Upper lobe of left lung (tissue), 4 donors: ENCODE measurements around the gene CST11.

Experiments
- POLR2A ChIP-seq, 4 donors: fragments of 450-650 bp; IDR thresholded peaks; one replicate each; pipeline ENCODE4 v1.5.1; 2016 to 2017; ENCODE audit warnings: antibody characterized with exemption in 4 of 4, mild to moderate bottlenecking in 2 of 4
- POLR2AphosphoS5 ChIP-seq, 2 donors: sonication (generic); formaldehyde crosslinking; IDR thresholded peaks; one replicate each; pipeline ENCODE4 v1.5.1; 2017; ENCODE audit warnings: antibody characterized with exemption in 2 of 2
- TF ChIP-seq, protein P1 (sequence below), 6 experiments: fragments of 450-650 bp in 4 of 6; fragments of 200-600 bp in 2 of 6; sonication (generic) in 2 of 6; IDR thresholded peaks; one replicate each; pipeline ENCODE4 v1.5.1; 2016 to 2019; ENCODE audit warnings: antibody characterized with exemption in 6 of 6

DNA sequence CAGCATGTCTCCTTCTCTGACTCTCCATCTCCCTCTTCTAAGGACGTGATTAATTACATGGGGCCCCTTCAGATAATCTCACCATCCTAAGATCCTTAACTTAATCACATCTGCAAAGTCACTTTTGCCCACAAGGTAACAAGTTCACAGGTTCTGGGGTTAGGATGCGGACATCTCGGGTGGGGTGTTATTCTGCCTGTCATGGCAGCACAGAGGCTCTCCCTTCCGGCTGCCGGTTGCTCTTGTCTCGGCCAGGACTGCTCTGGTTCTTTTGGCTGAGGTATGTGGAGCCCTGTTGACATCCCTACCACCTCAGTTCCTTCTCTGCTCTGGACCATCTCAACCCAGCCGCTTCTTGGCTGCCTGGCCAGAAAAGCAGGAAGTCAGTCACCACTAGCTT, 4.2 kb upstream of the CST11 start:
- TF ChIP-seq POLR2AphosphoS5 (IDR thresholded peaks at IDR 0.05) = no peak
- TF ChIP-seq, protein P1, sequence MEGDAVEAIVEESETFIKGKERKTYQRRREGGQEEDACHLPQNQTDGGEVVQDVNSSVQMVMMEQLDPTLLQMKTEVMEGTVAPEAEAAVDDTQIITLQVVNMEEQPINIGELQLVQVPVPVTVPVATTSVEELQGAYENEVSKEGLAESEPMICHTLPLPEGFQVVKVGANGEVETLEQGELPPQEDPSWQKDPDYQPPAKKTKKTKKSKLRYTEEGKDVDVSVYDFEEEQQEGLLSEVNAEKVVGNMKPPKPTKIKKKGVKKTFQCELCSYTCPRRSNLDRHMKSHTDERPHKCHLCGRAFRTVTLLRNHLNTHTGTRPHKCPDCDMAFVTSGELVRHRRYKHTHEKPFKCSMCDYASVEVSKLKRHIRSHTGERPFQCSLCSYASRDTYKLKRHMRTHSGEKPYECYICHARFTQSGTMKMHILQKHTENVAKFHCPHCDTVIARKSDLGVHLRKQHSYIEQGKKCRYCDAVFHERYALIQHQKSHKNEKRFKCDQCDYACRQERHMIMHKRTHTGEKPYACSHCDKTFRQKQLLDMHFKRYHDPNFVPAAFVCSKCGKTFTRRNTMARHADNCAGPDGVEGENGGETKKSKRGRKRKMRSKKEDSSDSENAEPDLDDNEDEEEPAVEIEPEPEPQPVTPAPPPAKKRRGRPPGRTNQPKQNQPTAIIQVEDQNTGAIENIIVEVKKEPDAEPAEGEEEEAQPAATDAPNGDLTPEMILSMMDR (IDR thresholded peaks at IDR 0.05) = no peak
- no peak for TF ChIP-seq POLR2A (IDR thresholded peaks at IDR 0.05)
